WTC11 (cell line): ENCODE measurements around the gene TXNRD2. TPM values are rescaled to one million over a fixed set of nuclear protein-coding genes. Genes with fewer than 3 reads are reported as not detected.

Source experiments
- ATAC-seq: fragments of 200-7000 bp; cut with Tn5 transposase; 2 replicates; pipeline ENCODE4 v1.10.0; 2021; ENCODE audit warnings: mild to moderate bottlenecking, moderate library complexity
- CTCF ChIA-PET: fragments of 300-600 bp; sonication (Branson Sonifier 250); formaldehyde crosslinking; loops from one replicate; lab custom pipeline; 2021; ENCODE audit warnings: antibody characterized with exemption; lab: Charles Lee
- POLR2A ChIA-PET: fragments of 350-600 bp; sonication (Branson Sonifier 250); formaldehyde crosslinking; loops from one replicate; lab custom pipeline; 2021; ENCODE audit warnings: antibody characterized with exemption; lab: Charles Lee
- DNase-seq: peaks from one replicate; pipeline ENCODE4 v3.0.0; 2021; ENCODE audit warnings: low spot score
- H3K27ac Mint-ChIP-seq: 2 replicates; pipeline ENCODE4 v1.8.0; 2021; ENCODE audit warnings: mixed read lengths
- H3K27me3 Mint-ChIP-seq: 2 replicates; pipeline ENCODE4 v1.8.0; 2021; ENCODE audit warnings: low read depth, mild to moderate bottlenecking, moderate library complexity, mixed read lengths
- H3K36me3 Mint-ChIP-seq: 2 replicates; pipeline ENCODE4 v1.8.0; 2021; ENCODE audit warnings: mixed read lengths
- H3K4me1 Mint-ChIP-seq: 2 replicates; pipeline ENCODE4 v1.8.0; 2022; ENCODE audit warnings: mixed read lengths
- H3K4me3 Mint-ChIP-seq: 2 replicates; pipeline ENCODE4 v1.8.0; 2021; ENCODE audit warnings: mild to moderate bottlenecking, moderate library complexity, mixed read lengths
- H3K9me3 Mint-ChIP-seq: 2 replicates; pipeline ENCODE4 v1.8.0; 2021; ENCODE audit warnings: mixed read lengths
- CREB1 ChIP-seq: sonication (generic); formaldehyde crosslinking; IDR thresholded peaks from 2 replicates; pipeline ENCODE4 v1.8.0; 2023; ENCODE audit warnings: mild to moderate bottlenecking, missing genetic modification reagents
- CREM ChIP-seq: sonication (generic); formaldehyde crosslinking; IDR thresholded peaks from 2 replicates; pipeline ENCODE4 v1.8.1; 2022; ENCODE audit warnings: mild to moderate bottlenecking, missing genetic modification reagents, moderate library complexity
- ETV6 ChIP-seq: sonication (generic); formaldehyde crosslinking; IDR thresholded peaks from 2 replicates; pipeline ENCODE4 v1.8.1; 2022; ENCODE audit warnings: mild to moderate bottlenecking, missing genetic modification reagents
- GABPB1 ChIP-seq: sonication (generic); formaldehyde crosslinking; IDR thresholded peaks from 2 replicates; pipeline ENCODE4 v1.8.1; 2023; ENCODE audit warnings: mild to moderate bottlenecking, missing genetic modification reagents
- GRHL2 ChIP-seq: fragments of 250-450 bp; sonication (Bioruptor Pico); IDR thresholded peaks from 2 replicates; pipeline ENCODE4 v1.8.0; 2022; ENCODE audit warnings: mild to moderate bottlenecking, moderate library complexity; ENCODE audit not compliant: insufficient replicate concordance, severe bottlenecking
- IRF2 ChIP-seq: sonication (generic); formaldehyde crosslinking; IDR thresholded peaks from 2 replicates; pipeline ENCODE4 v1.8.0; 2022; ENCODE audit warnings: low read depth, missing genetic modification reagents, borderline replicate concordance
- JUN ChIP-seq: sonication (generic); formaldehyde crosslinking; IDR thresholded peaks from 2 replicates; pipeline ENCODE4 v1.8.0; 2023; ENCODE audit warnings: mild to moderate bottlenecking, missing genetic modification reagents
- MYBL2 ChIP-seq: sonication (generic); formaldehyde crosslinking; IDR thresholded peaks from 2 replicates; pipeline ENCODE4 v1.8.1; 2023; ENCODE audit warnings: mild to moderate bottlenecking, moderate library complexity, missing genetic modification reagents
- NR1H2 ChIP-seq: sonication (generic); formaldehyde crosslinking; IDR thresholded peaks from 2 replicates; pipeline ENCODE4 v1.9.0; 2021; ENCODE audit warnings: mild to moderate bottlenecking, moderate library complexity, missing genetic modification reagents
- OVOL2 ChIP-seq: fragments of 250-450 bp; sonication (Bioruptor Pico); IDR thresholded peaks from 2 replicates; pipeline ENCODE4 v1.9.0; 2021; ENCODE audit warnings: mild to moderate bottlenecking, borderline replicate concordance
- STAT6 ChIP-seq: sonication (generic); formaldehyde crosslinking; conservative IDR thresholded peaks from 2 replicates; pipeline ENCODE4 v1.8.1; 2023; ENCODE audit warnings: mild to moderate bottlenecking, low read depth, missing genetic modification reagents, moderate library complexity
- TP53 ChIP-seq: sonication (generic); formaldehyde crosslinking; IDR thresholded peaks from 2 replicates; pipeline ENCODE4 v1.8.1; 2023; ENCODE audit warnings: mild to moderate bottlenecking, missing genetic modification reagents
- USF1 ChIP-seq: sonication (generic); formaldehyde crosslinking; IDR thresholded peaks from 2 replicates; pipeline ENCODE4 v1.8.0; 2022; ENCODE audit warnings: mild to moderate bottlenecking, missing genetic modification reagents
- ZBTB43 ChIP-seq: sonication (generic); formaldehyde crosslinking; IDR thresholded peaks from 2 replicates; pipeline ENCODE4 v1.8.1; 2023; ENCODE audit warnings: mild to moderate bottlenecking, missing genetic modification reagents
- ZNF232 ChIP-seq: sonication (generic); formaldehyde crosslinking; IDR thresholded peaks from 2 replicates; pipeline ENCODE4 v1.8.0; 2022; ENCODE audit warnings: mild to moderate bottlenecking, missing genetic modification reagents
- ZNF416 ChIP-seq: fragments of 250-450 bp; sonication (Bioruptor Pico); IDR thresholded peaks from 2 replicates; pipeline ENCODE4 v1.9.0; 2021; ENCODE audit warnings: mild to moderate bottlenecking, inconsistent platforms
- ZNF425 ChIP-seq: fragments of 250-450 bp; sonication (Bioruptor Pico); conservative IDR thresholded peaks from 2 replicates; pipeline ENCODE4 v1.9.0; 2021; ENCODE audit warnings: mild to moderate bottlenecking
- ZSCAN18 ChIP-seq: fragments of 250-450 bp; sonication (Bioruptor Pico); IDR thresholded peaks from 2 replicates; pipeline ENCODE4 v2.1.2; 2022; ENCODE audit warnings: mild to moderate bottlenecking, moderate library complexity
- total RNA-seq: library from RNA; stranded (reverse); gene quantifications from 3 replicates; pipeline ENCODE4 v1.2.3, GENCODE V29; 2021

The TXNRD2 gene
- total RNA-seq, 1 experiment from 2014 or later, result 15.9 TPM

GRCh38 chr22:19893363-19893762 lies 48.3 kb downstream of the TXNRD2 start (continued):
- no peak for TF ChIP-seq STAT6 (CRISPR knock-in tag)
- no peak for TF ChIP-seq GABPB1 (CRISPR knock-in tag)
- TF ChIP-seq CREM (CRISPR knock-in tag), result no peak
- TF ChIP-seq, all 79 proteins: peak for 0

GRCh38 chr22:19892925-19893324 lies 48.7 kb downstream of the TXNRD2 start:
- peaks cover 29% of the 10 kb centered on the region for H3K4me1 Mint-ChIP-seq
- ChIA-PET POLR2A (no interaction called here), CTCF (interaction anchor here (1.7 to 4.3 kb wide), 2 partner anchors 17 to 163 kb away, joined by 8 to 25 read pairs; no protein-coding TSS in a partner anchor)
- H3K27me3 Mint-ChIP-seq, result no peaks in the 10 kb centered on the region; the same call in 1 of the 2 replicates
- H3K4me3 Mint-ChIP-seq, result no peak overlapping the region
- H3K27ac Mint-ChIP-seq, result peak overlapping the region; percentile 45; the same call in 1 of the 2 replicates
- H3K9me3 Mint-ChIP-seq, result no peaks in the 10 kb centered on the region
- no peak for ATAC-seq
- H3K36me3 Mint-ChIP-seq, result no peaks in the 10 kb centered on the region
- TF ChIP-seq IRF2 (CRISPR knock-in tag), result no peak
- no peak for TF ChIP-seq USF1 (CRISPR knock-in tag)
- TF ChIP-seq ZNF425 (CRISPR knock-in tag), result no peak
- no peak for TF ChIP-seq GRHL2 (CRISPR knock-in tag)
- TF ChIP-seq MYBL2 (CRISPR knock-in tag), result no peak
- TF ChIP-seq NR1H2 (CRISPR knock-in tag), result no peak
- no peak for TF ChIP-seq OVOL2 (CRISPR knock-in tag)
- no peak for TF ChIP-seq ZBTB43
- TF ChIP-seq GABPB1 (CRISPR knock-in tag), result no peak
- TF ChIP-seq CREM (CRISPR knock-in tag), result no peak
- no peak for TF ChIP-seq ZNF416 (CRISPR knock-in tag)
- no peak for TF ChIP-seq JUN
- no peak for TF ChIP-seq CREB1 (CRISPR knock-in tag)
- TF ChIP-seq ETV6 (CRISPR knock-in tag), result no peak
- TF ChIP-seq TP53, result no peak
- TF ChIP-seq ZSCAN18 (CRISPR knock-in tag), result no peak
- TF ChIP-seq ZNF232 (CRISPR knock-in tag), result no peak
- DNase-seq, result no peak
